Measurements from ENCODE around the gene CEBPB. TPM values are rescaled to one million over a fixed set of nuclear protein-coding genes. Genes with fewer than 3 reads are reported as not detected.

The CEBPB gene
- total and polyA plus RNA-seq, 2 donors (not counting 1 experiment from before 2014, with no cell fraction given), result 21.0 to 106 TPM

- no peaks in the 10 kb centered on the region for H3K27me3 ChIP-seq (ENCODE audit: control insufficient read depth, insufficient read depth, low read length)
- no peak overlapping the region for H3K9ac ChIP-seq (ENCODE audit: insufficient read depth, low read length)
- no peak overlapping the region for H3K27ac ChIP-seq (ENCODE audit: insufficient read depth, low read length)
- H3K4me1 ChIP-seq (ENCODE audit: control insufficient read depth, extremely low read depth, insufficient read depth, low read length), result peaks cover 7% of the 10 kb centered on the region
- H4K20me1 ChIP-seq (ENCODE audit: control insufficient read depth, extremely low read depth, insufficient read depth, low read length), result no peaks in the 10 kb centered on the region
- H3K36me3 ChIP-seq (ENCODE audit: control insufficient read depth, insufficient read depth, low read length), result peaks cover 8% of the 10 kb centered on the region
- no peaks in the 10 kb centered on the region for H3K9me3 ChIP-seq (ENCODE audit: control insufficient read depth, insufficient read depth, low read depth, low read length)
- no peak for DNase-seq (ENCODE audit: low read depth in 2 of 2)
- H3K79me2 ChIP-seq (ENCODE audit: control insufficient read depth, insufficient read depth, low read length), result peaks cover 28% of the 10 kb centered on the region
- H2AFZ ChIP-seq (ENCODE audit: low read length), result no peak overlapping the region
- no peak overlapping the region for H3K4me2 ChIP-seq (ENCODE audit: extremely low read depth, insufficient read depth, low read length)
- TF ChIP-seq CTCF (conservative IDR thresholded peaks at IDR 0.05 in 1 of 2, IDR thresholded peaks at IDR 0.05 in 1 of 2; ENCODE audit: low read depth in 1 of 2, low read length in 2 of 2) (no peak), EZH2 (IDR thresholded peaks at IDR 0.05; ENCODE audit: low read length, missing control alignments) (no peak)
- no peak overlapping the region for H3K4me3 ChIP-seq (replicated peaks in 1 of 4; ENCODE audit: control extremely low read depth in 1 of 4, insufficient read depth in 1 of 4, low read depth in 3 of 4, low read length in 4 of 4)
Observed at GRCh38 chr20:50188879-50189680, 1.6 kb upstream of the CEBPB start.

GRCh38 chr20:50189681-50190250 lies 864 bp upstream of the CEBPB start:
- no peak for DNase-seq (ENCODE audit: low read depth in 2 of 2)
- no peak for TF ChIP-seq CTCF (conservative IDR thresholded peaks at IDR 0.05 in 1 of 2, IDR thresholded peaks at IDR 0.05 in 1 of 2; ENCODE audit: low read depth in 1 of 2, low read length in 2 of 2)
- TF ChIP-seq EZH2 (IDR thresholded peaks at IDR 0.05; ENCODE audit: low read length, missing control alignments), result no peak
- Histone ChIP-seq H4K20me1 (ENCODE audit: control insufficient read depth, extremely low read depth, insufficient read depth, low read length) (no peaks in the 10 kb centered on the region), H3K9me3 (ENCODE audit: control insufficient read depth, insufficient read depth, low read depth, low read length) (no peaks in the 10 kb centered on the region), H3K9ac (ENCODE audit: insufficient read depth, low read length) (no peak overlapping the region), H3K4me1 (ENCODE audit: control insufficient read depth, extremely low read depth, insufficient read depth, low read length) (peaks cover 9% of the 10 kb centered on the region), H3K4me2 (ENCODE audit: extremely low read depth, insufficient read depth, low read length) (no peak overlapping the region), H2AFZ (ENCODE audit: low read length) (no peak overlapping the region), H3K27me3 (ENCODE audit: control insufficient read depth, insufficient read depth, low read length) (no peaks in the 10 kb centered on the region), H3K4me3 (replicated peaks in 1 of 4; ENCODE audit: control extremely low read depth in 1 of 4, insufficient read depth in 1 of 4, low read depth in 3 of 4, low read length in 4 of 4) (no peak overlapping the region), H3K27ac (ENCODE audit: insufficient read depth, low read length) (no peak overlapping the region), H3K79me2 (ENCODE audit: control insufficient read depth, insufficient read depth, low read length) (peaks cover 35% of the 10 kb centered on the region), H3K36me3 (ENCODE audit: control insufficient read depth, insufficient read depth, low read length) (peaks cover 12% of the 10 kb centered on the region)

- no peak for DNase-seq (ENCODE audit: low read depth in 2 of 2)
- Histone ChIP-seq H4K20me1 (ENCODE audit: control insufficient read depth, extremely low read depth, insufficient read depth, low read length) (no peaks in the 10 kb centered on the region), H3K4me1 (ENCODE audit: control insufficient read depth, extremely low read depth, insufficient read depth, low read length) (peaks cover 9% of the 10 kb centered on the region), H3K4me2 (ENCODE audit: extremely low read depth, insufficient read depth, low read length) (no peak overlapping the region), H3K36me3 (ENCODE audit: control insufficient read depth, insufficient read depth, low read length) (peaks cover 16% of the 10 kb centered on the region), H3K9ac (ENCODE audit: insufficient read depth, low read length) (peak overlapping the region; percentile 99), H3K79me2 (ENCODE audit: control insufficient read depth, insufficient read depth, low read length) (peaks cover 41% of the 10 kb centered on the region), H3K4me3 (replicated peaks in 1 of 4; ENCODE audit: control extremely low read depth in 1 of 4, insufficient read depth in 1 of 4, low read depth in 3 of 4, low read length in 4 of 4) (peak overlapping the region; percentile 30 to 84 (median 72)), H3K9me3 (ENCODE audit: control insufficient read depth, insufficient read depth, low read depth, low read length) (no peaks in the 10 kb centered on the region), H2AFZ (ENCODE audit: low read length) (no peak overlapping the region), H3K27ac (ENCODE audit: insufficient read depth, low read length) (peak overlapping the region; percentile 98), H3K27me3 (ENCODE audit: control insufficient read depth, insufficient read depth, low read length) (no peaks in the 10 kb centered on the region)
- no peak for TF ChIP-seq CTCF (conservative IDR thresholded peaks at IDR 0.05 in 1 of 2, IDR thresholded peaks at IDR 0.05 in 1 of 2; ENCODE audit: low read depth in 1 of 2, low read length in 2 of 2)
- no peak for TF ChIP-seq EZH2 (IDR thresholded peaks at IDR 0.05; ENCODE audit: low read length, missing control alignments)
Observed at GRCh38 chr20:50191065-50191543, 474 bp downstream of the CEBPB start.

Data from fibroblast of lung (primary cell).